Measurements from ENCODE around the gene GHRHR.

GHRHR gene

GRCh38 chr7:30971840-30972563, 8.2 kb downstream of the GHRHR start:
- no peak overlapping the region for H3K4me3 ChIP-seq (ENCODE audit: low read depth, low read length)
- TF ChIP-seq CTCF (IDR thresholded peaks at IDR 0.05; ENCODE audit: low read depth, low read length, missing control alignments), result no peak
- no peak for DNase-seq (ENCODE audit: low read depth)

GRCh38 chr7:30973292-30973691, 9.5 kb downstream of the GHRHR start:
- no peak for TF ChIP-seq CTCF (IDR thresholded peaks at IDR 0.05; ENCODE audit: low read depth, low read length, missing control alignments)
- no peak for DNase-seq (ENCODE audit: low read depth)
- no peak overlapping the region for H3K4me3 ChIP-seq (ENCODE audit: low read depth, low read length)

- no peak overlapping the region for H3K4me3 ChIP-seq (ENCODE audit: low read depth, low read length)
- DNase-seq (ENCODE audit: low read depth), result no peak
Observed at GRCh38 chr7:30973791-30974604, 10.2 kb downstream of the GHRHR start.

GRCh38 chr7:30974605-30975255, 11.0 kb downstream of the GHRHR start:
- no peak overlapping the region for H3K4me3 ChIP-seq (ENCODE audit: low read depth, low read length)
- DNase-seq (ENCODE audit: low read depth), result peak; percentile 51
- peak; percentile 94 for TF ChIP-seq CTCF (IDR thresholded peaks at IDR 0.05; ENCODE audit: low read depth, low read length, missing control alignments)

More at GRCh38 chr7:30973791-30974604, 10.2 kb downstream of the GHRHR start:
- TF ChIP-seq CTCF (IDR thresholded peaks at IDR 0.05; ENCODE audit: low read depth, low read length, missing control alignments), result no peak

GRCh38 chr7:30975256-30975899, 11.6 kb downstream of the GHRHR start:
- H3K4me3 ChIP-seq (ENCODE audit: low read depth, low read length), result no peak overlapping the region
- no peak for DNase-seq (ENCODE audit: low read depth)
- no peak for TF ChIP-seq CTCF (IDR thresholded peaks at IDR 0.05; ENCODE audit: low read depth, low read length, missing control alignments)

GRCh38 chr7:30976381-30976780, 12.6 kb downstream of the GHRHR start:
- no peak for TF ChIP-seq CTCF (IDR thresholded peaks at IDR 0.05; ENCODE audit: low read depth, low read length, missing control alignments)
- no peak overlapping the region for H3K4me3 ChIP-seq (ENCODE audit: low read depth, low read length)
- no peak for DNase-seq (ENCODE audit: low read depth)
